Right lobe of liver (tissue), 6 donors: ENCODE results near the gene P2RY6. TPM values are rescaled to one million over a fixed set of nuclear protein-coding genes. Genes with fewer than 3 reads are reported as not detected.

Source experiments
- ATAC-seq, 4 donors: fragments of 200-7000 bp; cut with Tn5 transposase; one replicate each; pipeline ENCODE4 v1.9.1; 2020; ENCODE audit warnings: mild to moderate bottlenecking in 4 of 4, moderate library complexity in 4 of 4
- DNase-seq, 3 donors: peaks; one replicate each; pipeline ENCODE4 v3.0.0-alpha.2; 2020
- H3K27ac ChIP-seq, 3 donors: fragments of 200-600 bp; one replicate each; pipeline ENCODE4 v1.8.0; 2022
- H3K27me3 ChIP-seq, 2 donors: fragments of 200-600 bp; one replicate each; pipeline ENCODE4 v1.8.0; 2022
- H3K36me3 ChIP-seq, 4 donors: fragments of 200-600 bp; sonication (generic) in 1 of 4; one replicate each; pipeline versions ENCODE4 v1.5.1 to v1.8.0; 2017 to 2022; ENCODE audit warnings: control low read depth in 1 of 4
- H3K4me1 ChIP-seq, 4 donors: fragments of 200-600 bp; sonication (generic) in 1 of 4; one replicate each; pipeline versions ENCODE4 v1.5.1 to v1.8.0; 2017 to 2022; ENCODE audit warnings: control low read depth in 1 of 4
- H3K4me3 ChIP-seq, 3 donors: fragments of 200-600 bp; one replicate each; pipeline ENCODE4 v1.8.0; 2022
- H3K9me3 ChIP-seq, 4 donors: fragments of 200-600 bp; sonication (generic) in 1 of 4; one replicate each; pipeline versions ENCODE4 v1.5.1 to v1.8.0; 2017 to 2022; ENCODE audit warnings: control low read depth in 1 of 4
- POLR2A ChIP-seq: fragments of 450-650 bp; IDR thresholded peaks from one replicate; pipeline ENCODE4 v1.6.1; 2017; ENCODE audit warnings: antibody characterized with exemption, mild to moderate bottlenecking
- WGBS: methylation state at CpG from one replicate; pipeline ENCODE4 v1.1.6; 2018; ENCODE audit warnings: low coverage, low lambda C conversion rate; ENCODE audit not compliant: insufficient coverage; ENCODE audit errors: missing lambda C conversion rate; 5-methylcytosine and 5-hydroxymethylcytosine counted together
- intact Hi-C, 2 donors: fragments of 100-400 bp; cut with DNase I; formaldehyde crosslinking; loops; one replicate each; pipeline versions ENCODE4 v1.11.2 to v1.14.1; 2022
- total RNA-seq, 6 experiments: library from RNA; depleted of rRNA in 2 of 6; stranded (reverse); fragments of >200 nt in 2 of 6; fragmentation: NEBNext Ultra II Directional in 3 of 6; extraction: Animal tissue kit (Norgen Biotek cat#: 25700) in 3 of 6; gene quantifications; one replicate each; pipeline versions ENCODE4 v1.1.0 to v1.2.4, GENCODE V29; 2016 to 2023
- TF ChIP-seq, protein P1 (sequence below), 4 donors: fragments of 200-600 bp in 3 of 4; fragments of 450-650 bp in 1 of 4; IDR thresholded peaks; one replicate each; pipeline versions ENCODE4 v1.5.1 to v1.8.0; 2016 to 2022; ENCODE audit warnings: antibody characterized with exemption in 4 of 4, mild to moderate bottlenecking in 2 of 4
- donor health status: DM: no; HTN: yes; CAD: no.
- donor health status: DM: no; HTN: no; CAD: no.
- donor health status: DM: no; HTN: no; CAD: no.
- donor health status: DM: no; HTN: yes; CAD: no.
- donor health status: DM: no; HTN: yes; CAD: no.

The P2RY6 gene
- total RNA-seq, 6 experiments from 2014 or later: 0.24 to 1.8 (median 0.62) TPM

DNA sequence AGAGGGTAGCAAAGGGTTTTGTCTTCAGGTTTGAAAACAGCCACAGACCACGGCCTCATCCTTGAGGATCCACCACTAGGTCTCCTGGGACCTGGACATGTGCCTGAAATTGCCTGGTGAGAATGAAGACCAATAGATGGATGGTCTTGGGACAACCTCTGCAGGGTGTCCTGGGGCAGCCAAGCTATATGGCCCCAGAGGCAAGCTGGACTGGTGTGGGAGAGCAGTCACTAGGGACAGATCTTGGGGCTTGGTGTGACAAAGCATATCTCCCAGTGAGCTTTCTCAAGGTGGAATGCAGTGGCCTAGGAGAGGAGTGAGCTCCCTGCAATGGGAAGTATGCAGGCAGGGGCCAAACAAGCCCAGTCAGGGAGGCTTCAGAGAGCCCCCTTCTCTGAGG lies 13.6 kb downstream of the P2RY6 start:
- ATAC-seq: no peak
- Histone ChIP-seq H3K4me1 (peaks cover 0 to 6% (median 3%) of the 10 kb centered on the region in 4 donors), H3K36me3 (no peaks in the 10 kb centered on the region), H3K27ac (no peak overlapping the region), H3K9me3 (no peaks in the 10 kb centered on the region), H3K27me3 (no peaks in the 10 kb centered on the region), H3K4me3 (no peak overlapping the region)
- no peak for TF ChIP-seq POLR2A
- TF ChIP-seq, protein P1, sequence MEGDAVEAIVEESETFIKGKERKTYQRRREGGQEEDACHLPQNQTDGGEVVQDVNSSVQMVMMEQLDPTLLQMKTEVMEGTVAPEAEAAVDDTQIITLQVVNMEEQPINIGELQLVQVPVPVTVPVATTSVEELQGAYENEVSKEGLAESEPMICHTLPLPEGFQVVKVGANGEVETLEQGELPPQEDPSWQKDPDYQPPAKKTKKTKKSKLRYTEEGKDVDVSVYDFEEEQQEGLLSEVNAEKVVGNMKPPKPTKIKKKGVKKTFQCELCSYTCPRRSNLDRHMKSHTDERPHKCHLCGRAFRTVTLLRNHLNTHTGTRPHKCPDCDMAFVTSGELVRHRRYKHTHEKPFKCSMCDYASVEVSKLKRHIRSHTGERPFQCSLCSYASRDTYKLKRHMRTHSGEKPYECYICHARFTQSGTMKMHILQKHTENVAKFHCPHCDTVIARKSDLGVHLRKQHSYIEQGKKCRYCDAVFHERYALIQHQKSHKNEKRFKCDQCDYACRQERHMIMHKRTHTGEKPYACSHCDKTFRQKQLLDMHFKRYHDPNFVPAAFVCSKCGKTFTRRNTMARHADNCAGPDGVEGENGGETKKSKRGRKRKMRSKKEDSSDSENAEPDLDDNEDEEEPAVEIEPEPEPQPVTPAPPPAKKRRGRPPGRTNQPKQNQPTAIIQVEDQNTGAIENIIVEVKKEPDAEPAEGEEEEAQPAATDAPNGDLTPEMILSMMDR (IDR thresholded peaks at IDR 0.05): no peak
- no CpG with 5 or more reads among the region's 1 CpG for WGBS
- no peak for DNase-seq
- intact Hi-C loops: no loop called here

DNA sequence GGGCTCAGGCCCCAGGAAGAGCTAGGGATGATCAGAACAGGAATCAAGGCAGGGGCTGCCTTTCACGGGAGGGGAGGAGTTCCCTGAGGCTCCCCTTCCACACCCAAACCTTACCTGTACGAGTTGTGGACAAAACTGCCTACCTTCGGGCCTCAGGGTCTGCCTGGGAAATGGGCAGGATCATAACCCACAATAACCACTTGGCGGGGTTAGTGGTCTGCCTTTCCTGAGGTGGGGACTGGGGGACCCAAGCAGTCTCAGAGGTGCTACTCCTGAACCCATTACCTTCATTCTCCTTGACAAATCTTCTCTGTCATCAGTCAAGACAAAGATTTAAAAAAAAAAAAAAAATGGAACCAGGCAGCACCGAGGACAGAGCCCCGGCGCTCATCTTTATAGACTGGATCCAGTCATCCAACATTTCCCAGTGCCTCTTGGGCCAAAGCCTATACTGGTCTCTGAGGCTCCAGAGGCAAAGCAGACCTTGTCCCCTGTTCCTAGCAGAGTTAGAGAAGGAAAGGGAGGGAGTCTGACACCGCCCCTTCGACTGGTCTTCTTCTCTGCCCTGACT lies 14.2 kb downstream of the P2RY6 start:
- H3K36me3 ChIP-seq: no peaks in the 10 kb centered on the region
- H3K27ac ChIP-seq: no peak overlapping the region
- WGBS: 95% methylated on average over 5 of the region's 9 CpGs
- H3K27me3 ChIP-seq: no peaks in the 10 kb centered on the region
- intact Hi-C loops: no loop called here
- TF ChIP-seq, protein P1 (IDR thresholded peaks at IDR 0.05): no peak
- TF ChIP-seq POLR2A: no peak
- H3K9me3 ChIP-seq: no peaks in the 10 kb centered on the region
- no peak overlapping the region for H3K4me3 ChIP-seq
- DNase-seq (no peak), ATAC-seq (no peak)
- H3K4me1 ChIP-seq: peaks cover 0 to 6% (median 3%) of the 10 kb centered on the region in 4 donors

DNA sequence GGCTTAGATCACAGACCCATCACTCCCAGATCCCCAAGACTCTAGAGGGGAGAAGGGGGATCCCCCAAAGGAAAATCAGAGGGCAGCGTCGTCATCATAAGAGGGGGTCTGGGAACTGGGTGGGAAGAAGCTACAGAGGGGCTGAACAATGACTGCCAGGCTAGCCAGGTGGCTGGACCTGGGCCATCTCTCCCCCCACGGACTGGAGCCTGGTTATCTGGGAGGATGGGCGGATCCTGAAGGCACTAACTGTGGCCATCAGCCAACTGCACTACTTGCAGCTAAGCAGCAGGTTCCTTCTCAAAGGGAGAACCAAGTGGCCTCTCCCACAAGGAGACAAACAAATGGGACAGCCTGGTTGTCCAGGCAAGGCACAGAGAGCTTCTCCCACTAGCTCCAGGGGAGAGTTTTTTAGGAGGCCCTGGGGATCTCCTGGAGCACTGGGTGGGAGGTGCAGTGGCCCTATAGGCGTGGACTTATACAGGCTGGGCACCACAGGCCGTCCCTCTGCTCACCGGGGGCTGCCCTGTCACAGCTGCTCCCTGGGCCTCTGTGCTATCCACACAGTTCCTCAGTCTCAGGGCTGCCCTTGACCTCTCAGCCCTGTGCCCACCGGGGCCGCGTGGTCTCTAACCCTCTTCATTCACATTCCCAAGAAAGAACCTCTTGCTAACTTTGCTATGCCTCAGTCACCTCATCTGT lies 15.4 kb downstream of the P2RY6 start:
- no CpG with 5 or more reads among the region's 10 CpGs for whole genome bisulfite sequencing
- intact Hi-C loops: no loop called here
- DNase-seq: peak in 1 of 3 donors; percentile 38
- Histone ChIP-seq H3K4me3 (no peak overlapping the region), H3K27ac (no peak overlapping the region), H3K9me3 (no peaks in the 10 kb centered on the region), H3K4me1 (peaks cover 0 to 6% (median 3%) of the 10 kb centered on the region in 4 donors), H3K27me3 (no peaks in the 10 kb centered on the region), H3K36me3 (no peaks in the 10 kb centered on the region)
- peak in 1 of 4 donors; percentile 3 for ATAC-seq
- TF ChIP-seq, protein P1 (IDR thresholded peaks at IDR 0.05): no peak
- no peak for TF ChIP-seq POLR2A

DNA sequence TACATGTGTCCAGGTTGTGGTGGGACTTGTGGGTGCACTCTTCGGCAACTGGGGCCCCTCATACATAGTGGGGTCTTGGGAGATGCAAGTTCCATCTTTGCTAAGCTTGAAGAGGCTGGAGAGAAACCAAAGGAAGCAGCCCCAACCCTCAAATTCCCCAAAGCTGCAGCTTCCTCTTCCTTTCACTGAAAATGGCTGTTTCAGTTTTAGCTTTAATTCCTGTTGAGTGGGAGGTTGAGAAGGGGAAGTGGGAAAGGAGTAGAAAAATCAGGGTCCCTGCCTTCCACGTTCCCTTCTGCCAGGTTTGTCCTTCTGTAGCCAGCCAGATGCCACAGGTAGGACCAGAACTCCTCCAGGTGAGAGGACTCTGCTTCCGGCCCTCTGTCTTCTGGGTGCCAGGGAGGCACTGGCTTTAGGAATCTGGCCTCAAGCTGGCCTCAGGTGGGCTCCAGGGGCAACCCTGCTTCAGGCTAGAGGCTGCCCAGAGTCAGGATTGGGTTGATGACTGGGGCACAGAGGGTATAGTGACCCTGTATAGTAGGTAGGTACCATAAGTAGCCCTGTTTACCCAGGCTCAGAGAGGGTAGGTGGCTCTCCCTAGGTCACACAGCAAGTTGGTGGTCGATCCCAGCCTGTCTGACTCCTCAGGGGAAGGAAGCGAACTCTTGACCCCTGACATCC lies 16.2 kb downstream of the P2RY6 start:
- peak in 1 of 3 donors; percentile 50 for DNase-seq
- intact Hi-C loops: no loop called here
- Histone ChIP-seq H3K27me3 (no peaks in the 10 kb centered on the region), H3K4me3 (no peak overlapping the region), H3K9me3 (no peaks in the 10 kb centered on the region), H3K4me1 (peaks cover 0 to 6% (median 3%) of the 10 kb centered on the region in 4 donors), H3K27ac (peak overlapping the region in 2 of 3 donors; percentile 67 to 80), H3K36me3 (no peaks in the 10 kb centered on the region)
- peak in 1 of 4 donors; percentile 5 for ATAC-seq
- TF ChIP-seq POLR2A: no peak
- TF ChIP-seq, protein P1 (IDR thresholded peaks at IDR 0.05): no peak
- WGBS: 38% methylated on average over 1 of the region's 5 CpGs
